Chondrocyte (in vitro differentiated cells): Measurements from ENCODE around the gene CLEC2L. TPM values are rescaled to one million over a fixed set of nuclear protein-coding genes. Genes with fewer than 3 reads are reported as not detected.

Experiments used
- DNase-seq: peaks from one replicate; pipeline ENCODE4 v3.0.0; 2021; ENCODE audit warnings: mixed read lengths, low spot score
- H3K27ac Mint-ChIP-seq: one replicate; pipeline ENCODE4 v1.8.0; 2021; ENCODE audit warnings: mild to moderate bottlenecking, moderate library complexity, mixed read lengths; ENCODE audit not compliant: unreplicated experiment
- H3K27me3 Mint-ChIP-seq: 2 replicates; pipeline ENCODE4 v1.8.0; 2021; ENCODE audit warnings: low read depth, mixed read lengths
- H3K36me3 Mint-ChIP-seq: 2 replicates; pipeline ENCODE4 v1.8.0; 2021; ENCODE audit warnings: low read depth, mixed read lengths
- H3K4me1 Mint-ChIP-seq: 2 replicates; pipeline ENCODE4 v1.8.0; 2021; ENCODE audit warnings: low read depth, mild to moderate bottlenecking, mixed read lengths
- H3K4me3 Mint-ChIP-seq: one replicate; pipeline ENCODE4 v1.8.0; 2021; ENCODE audit warnings: mild to moderate bottlenecking, moderate library complexity, mixed read lengths; ENCODE audit not compliant: unreplicated experiment
- H3K9me3 Mint-ChIP-seq: 2 replicates; pipeline ENCODE4 v1.8.0; 2021; ENCODE audit warnings: low read depth, mixed read lengths
- CTCF ChIP-seq: fragments of 200-600 bp; sonication (generic); IDR thresholded peaks from 2 replicates; pipeline ENCODE4 v1.5.0; 2021; ENCODE audit warnings: antibody characterized with exemption, mild to moderate bottlenecking, moderate library complexity
- total RNA-seq: library from RNA; stranded (reverse); gene quantifications from 3 replicates; pipeline ENCODE4 v1.2.1, GENCODE V29; 2021

The CLEC2L gene
- total RNA-seq, 1 donor from 2014 or later = not detected

- H3K9me3 Mint-ChIP-seq = no peaks in the 10 kb centered on the region
These were observed 68.2 kb downstream of the CLEC2L start for GRCh38 chr7:139591550-139592195.

GRCh38 chr7:139592801-139593461 is 69.4 kb downstream of the CLEC2L start:
- Mint-ChIP-seq H3K36me3 (peaks cover 49% of the 10 kb centered on the region), H3K9me3 (no peaks in the 10 kb centered on the region)

More at GRCh38 chr7:139591550-139592195, 68.2 kb downstream of the CLEC2L start:
- Mint-ChIP-seq H3K36me3 (peaks cover 52% of the 10 kb centered on the region), H3K4me3 (no peak overlapping the region), H3K27me3 (no peaks in the 10 kb centered on the region), H3K27ac (no peak overlapping the region), H3K4me1 (no peaks in the 10 kb centered on the region)
- TF ChIP-seq CTCF = no peak
- DNase-seq = no peak

GRCh38 chr7:139594090-139594489 is 70.6 kb downstream of the CLEC2L start:
- no peak for TF ChIP-seq CTCF
- Mint-ChIP-seq H3K36me3 (peaks cover 42% of the 10 kb centered on the region), H3K4me3 (no peak overlapping the region), H3K27ac (no peak overlapping the region), H3K9me3 (no peaks in the 10 kb centered on the region), H3K4me1 (peaks cover 1% of the 10 kb centered on the region), H3K27me3 (no peaks in the 10 kb centered on the region)
- no peak for DNase-seq

More at GRCh38 chr7:139592801-139593461, 69.4 kb downstream of the CLEC2L start:
- Mint-ChIP-seq H3K27me3 (no peaks in the 10 kb centered on the region), H3K4me3 (no peak overlapping the region), H3K27ac (no peak overlapping the region), H3K4me1 (no peaks in the 10 kb centered on the region)
- no peak for TF ChIP-seq CTCF
- no peak for DNase-seq

Other genes with a start within 250 kb of the CLEC2L start
- gene FMC1, start 182.3 kb upstream of the CLEC2L start, total RNA-seq = 6.2 to 9.1 TPM (median 8.9 TPM) in 3 replicates
- 74.3 to 95.7 TPM (median 78.4 TPM) in 3 replicates for gene LUC7L2, start 163.8 kb upstream of the CLEC2L start, total RNA-seq
- gene KLRG2, start 40.0 kb upstream of the CLEC2L start, total RNA-seq = not detected in 3 replicates